GM23338 (cell line): ENCODE data around the gene DDX54. TPM values are rescaled to one million over a fixed set of nuclear protein-coding genes. Genes with fewer than 3 reads are reported as not detected.
"Not testable (repeated sequence)": the region's sequence is repeated elsewhere in the genome, so short reads cannot be mapped to it uniquely, and the experiment has no call there.

ENCODE experiments used
- ATAC-seq: fragments of 200-7000 bp; cut with Tn5 transposase; 3 replicates; pipeline ENCODE4 v1.9.1; 2020
- DNase-seq: peaks from one replicate; pipeline ENCODE4 v3.0.0-alpha.2; 2015; ENCODE audit warnings: low spot score
- H2AFZ ChIP-seq: fragments of 200-600 bp; sonication (generic); 2 replicates; pipeline ENCODE4 v1.8.0; 2016; ENCODE audit warnings: antibody characterized with exemption, mild to moderate bottlenecking, moderate library complexity
- H3F3A ChIP-seq: fragments of 200-600 bp; sonication (generic); replicated peaks from 2 replicates; pipeline ENCODE4 v1.8.0; 2017; ENCODE audit warnings: antibody characterized with exemption, mixed run types, low read depth
- H3K27ac ChIP-seq: fragments of 200-600 bp; sonication (generic); 2 replicates; pipeline ENCODE4 v1.6.1; 2016; ENCODE audit warnings: low read depth
- H3K27me3 ChIP-seq: fragments of 200-600 bp; sonication (generic); 2 replicates; pipeline ENCODE4 v1.8.0; 2016; ENCODE audit warnings: mild to moderate bottlenecking, mixed run types, moderate library complexity; ENCODE audit not compliant: insufficient read depth
- H3K36me3 ChIP-seq: fragments of 200-600 bp; sonication (generic); 2 replicates; pipeline ENCODE4 v1.8.0; 2016; ENCODE audit warnings: mild to moderate bottlenecking; ENCODE audit not compliant: insufficient read depth
- H3K4me1 ChIP-seq: fragments of 200-600 bp; sonication (generic); 2 replicates; pipeline ENCODE4 v1.8.0; 2016; ENCODE audit warnings: mild to moderate bottlenecking, moderate library complexity; ENCODE audit not compliant: insufficient read depth
- H3K4me2 ChIP-seq: fragments of 200-600 bp; sonication (generic); 2 replicates; pipeline ENCODE4 v1.7.1; 2017; ENCODE audit warnings: mixed run types
- H3K4me3 ChIP-seq: fragments of 200-600 bp; sonication (generic); 2 replicates; pipeline ENCODE4 v1.6.1; 2016; ENCODE audit warnings: mixed run types
- H3K79me2 ChIP-seq: fragments of 200-600 bp; sonication (generic); replicated peaks from 2 replicates; pipeline ENCODE4 v1.8.0; 2017; ENCODE audit warnings: mild to moderate bottlenecking; ENCODE audit not compliant: insufficient read depth
- H3K9me2 ChIP-seq: fragments of 200-600 bp; sonication (generic); 2 replicates; pipeline ENCODE4 v1.8.0; 2017; ENCODE audit not compliant: insufficient read depth
- H4K20me1 ChIP-seq: fragments of 200-600 bp; sonication (generic); replicated peaks from 2 replicates; pipeline ENCODE4 v1.8.0; 2017; ENCODE audit warnings: mild to moderate bottlenecking; ENCODE audit not compliant: insufficient read depth
- H3K27ac Mint-ChIP-seq: 2 replicates; pipeline ENCODE4 v1.8.0; 2020; ENCODE audit warnings: inconsistent platforms, mild to moderate bottlenecking, moderate library complexity, mixed read lengths
- H3K27me3 Mint-ChIP-seq: 3 replicates; pipeline ENCODE4 v1.8.0; 2022; ENCODE audit warnings: low read depth, mild to moderate bottlenecking, moderate library complexity, mixed read lengths, inconsistent platforms; ENCODE audit not compliant: insufficient read depth, poor library complexity
- H3K36me3 Mint-ChIP-seq: 3 replicates; pipeline ENCODE4 v1.8.0; 2021; ENCODE audit warnings: low read depth, mild to moderate bottlenecking, inconsistent platforms, moderate library complexity, mixed read lengths
- H3K4me1 Mint-ChIP-seq: 3 replicates; pipeline ENCODE4 v1.8.0; 2020; ENCODE audit warnings: mild to moderate bottlenecking, inconsistent platforms, mixed read lengths
- H3K4me3 Mint-ChIP-seq: 3 replicates; pipeline ENCODE4 v1.8.0; 2021; ENCODE audit warnings: moderate library complexity, mild to moderate bottlenecking, inconsistent platforms, mixed read lengths
- H3K9me3 Mint-ChIP-seq: 3 replicates; pipeline ENCODE4 v1.8.0; 2020; ENCODE audit warnings: moderate library complexity, mild to moderate bottlenecking, inconsistent platforms, mixed read lengths
- CREB1 ChIP-seq: fragments of 250-450 bp; sonication (Bioruptor Pico); IDR thresholded peaks from 2 replicates; pipeline ENCODE4 v1.5.0; 2020; ENCODE audit warnings: low read depth, mild to moderate bottlenecking, moderate library complexity
- EZH2phosphoT487 ChIP-seq: fragments of 200-600 bp; sonication (generic); IDR thresholded peaks from one replicate; pipeline ENCODE4 v1.8.1; 2018; ENCODE audit warnings: antibody characterized with exemption; ENCODE audit not compliant: unreplicated experiment
- JUNB ChIP-seq: IDR thresholded peaks from one replicate; pipeline ENCODE4 v1.6.1; 2016; ENCODE audit warnings: antibody characterized with exemption; ENCODE audit not compliant: unreplicated experiment
- NANOG ChIP-seq: IDR thresholded peaks from 2 replicates; pipeline ENCODE4 v1.6.1; 2016; ENCODE audit warnings: antibody characterized with exemption, borderline replicate concordance
- STAT1 ChIP-seq: IDR thresholded peaks from one replicate; pipeline ENCODE4 v1.6.1; 2016; ENCODE audit warnings: antibody characterized with exemption; ENCODE audit not compliant: unreplicated experiment
- ZNF331 ChIP-seq: fragments of 250-450 bp; sonication (Bioruptor Pico); IDR thresholded peaks from 2 replicates; pipeline ENCODE4 v1.5.0; 2020; ENCODE audit warnings: low read depth, mild to moderate bottlenecking, moderate library complexity
- polyA plus RNA-seq: library from polyadenylated mRNA; unstranded; fragments of >200 nt; fragmentation: Nextera tagmentation; extraction: Ambion mirVana; gene quantifications from 2 replicates; pipeline ENCODE4 v1.2.1, GENCODE V29; 2016
- total RNA-seq: library from RNA; depleted of rRNA; stranded (reverse); fragments of >200 nt; shearing (Covaris generic); gene quantifications from 2 replicates; pipeline ENCODE4 v1.2.3, GENCODE V29; 2014
- TF ChIP-seq, protein P1 (sequence below): IDR thresholded peaks from one replicate; pipeline ENCODE4 v1.6.1; 2018; ENCODE audit warnings: antibody characterized with exemption; ENCODE audit not compliant: unreplicated experiment

DDX54 gene
- total and polyA plus RNA-seq, 2 experiments from 2014 or later = 84.1 to 89.4 TPM

DNA sequence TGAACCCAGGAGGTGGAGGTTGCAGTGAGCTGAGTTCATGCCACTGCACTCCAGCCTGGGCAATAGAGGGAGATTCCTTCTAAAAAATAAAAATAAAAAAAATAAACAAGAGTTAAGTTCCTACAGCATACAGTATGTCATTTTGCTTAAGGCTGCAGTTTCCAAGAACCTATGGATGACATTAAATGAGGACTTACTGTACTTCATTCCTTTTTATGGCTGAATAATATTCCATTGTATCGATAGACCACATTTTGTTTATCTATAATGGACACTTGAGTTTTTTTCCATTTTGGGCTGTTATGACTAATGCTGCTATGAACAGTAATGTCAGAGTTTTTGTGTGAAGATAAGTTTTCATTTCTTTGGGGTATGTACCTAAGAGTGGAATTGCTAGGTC is 67.1 kb downstream of the DDX54 start (continued):
- TF ChIP-seq, protein P1, sequence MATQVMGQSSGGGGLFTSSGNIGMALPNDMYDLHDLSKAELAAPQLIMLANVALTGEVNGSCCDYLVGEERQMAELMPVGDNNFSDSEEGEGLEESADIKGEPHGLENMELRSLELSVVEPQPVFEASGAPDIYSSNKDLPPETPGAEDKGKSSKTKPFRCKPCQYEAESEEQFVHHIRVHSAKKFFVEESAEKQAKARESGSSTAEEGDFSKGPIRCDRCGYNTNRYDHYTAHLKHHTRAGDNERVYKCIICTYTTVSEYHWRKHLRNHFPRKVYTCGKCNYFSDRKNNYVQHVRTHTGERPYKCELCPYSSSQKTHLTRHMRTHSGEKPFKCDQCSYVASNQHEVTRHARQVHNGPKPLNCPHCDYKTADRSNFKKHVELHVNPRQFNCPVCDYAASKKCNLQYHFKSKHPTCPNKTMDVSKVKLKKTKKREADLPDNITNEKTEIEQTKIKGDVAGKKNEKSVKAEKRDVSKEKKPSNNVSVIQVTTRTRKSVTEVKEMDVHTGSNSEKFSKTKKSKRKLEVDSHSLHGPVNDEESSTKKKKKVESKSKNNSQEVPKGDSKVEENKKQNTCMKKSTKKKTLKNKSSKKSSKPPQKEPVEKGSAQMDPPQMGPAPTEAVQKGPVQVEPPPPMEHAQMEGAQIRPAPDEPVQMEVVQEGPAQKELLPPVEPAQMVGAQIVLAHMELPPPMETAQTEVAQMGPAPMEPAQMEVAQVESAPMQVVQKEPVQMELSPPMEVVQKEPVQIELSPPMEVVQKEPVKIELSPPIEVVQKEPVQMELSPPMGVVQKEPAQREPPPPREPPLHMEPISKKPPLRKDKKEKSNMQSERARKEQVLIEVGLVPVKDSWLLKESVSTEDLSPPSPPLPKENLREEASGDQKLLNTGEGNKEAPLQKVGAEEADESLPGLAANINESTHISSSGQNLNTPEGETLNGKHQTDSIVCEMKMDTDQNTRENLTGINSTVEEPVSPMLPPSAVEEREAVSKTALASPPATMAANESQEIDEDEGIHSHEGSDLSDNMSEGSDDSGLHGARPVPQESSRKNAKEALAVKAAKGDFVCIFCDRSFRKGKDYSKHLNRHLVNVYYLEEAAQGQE = no peak
- TF ChIP-seq NANOG (no peak), STAT1 (no peak), JUNB (no peak), EZH2phosphoT487 (no peak), CREB1 (CRISPR knock-in tag) (no peak)

DNA sequence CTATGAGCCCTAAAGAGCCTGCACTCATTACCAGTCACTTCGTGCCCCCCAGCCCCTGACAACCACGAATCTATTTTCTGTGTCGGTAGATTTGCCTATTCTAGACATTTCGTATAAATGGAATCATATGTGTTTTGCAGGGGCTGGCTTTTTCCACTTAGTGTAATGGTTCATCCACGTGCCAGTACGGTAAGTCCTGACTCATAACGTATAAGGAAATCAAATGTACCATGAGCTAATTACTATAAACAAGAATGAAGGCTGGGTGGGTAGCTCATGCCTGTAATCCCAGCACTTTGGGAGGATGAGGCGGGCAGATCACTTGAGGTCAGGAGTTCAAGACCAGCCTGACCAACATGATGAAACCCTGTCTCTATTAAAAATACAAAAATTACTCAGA is 67.6 kb downstream of the DDX54 start:
- not testable (repeated sequence) for H3K4me2 ChIP-seq, H3K27ac ChIP-seq, H3K36me3 Mint-ChIP-seq, ATAC-seq, H2AFZ ChIP-seq, DNase-seq, H3K4me3 Mint-ChIP-seq, H3F3A ChIP-seq, H4K20me1 ChIP-seq, H3K79me2 ChIP-seq, H3K27ac Mint-ChIP-seq, H3K36me3 ChIP-seq, H3K27me3 ChIP-seq, H3K4me1 ChIP-seq, H3K9me2 ChIP-seq, H3K9me3 Mint-ChIP-seq, H3K4me3 ChIP-seq
- H3K27me3 Mint-ChIP-seq = peaks cover 10% of the 10 kb centered on the region
- peaks cover 12% of the 10 kb centered on the region for H3K4me1 Mint-ChIP-seq

DNA sequence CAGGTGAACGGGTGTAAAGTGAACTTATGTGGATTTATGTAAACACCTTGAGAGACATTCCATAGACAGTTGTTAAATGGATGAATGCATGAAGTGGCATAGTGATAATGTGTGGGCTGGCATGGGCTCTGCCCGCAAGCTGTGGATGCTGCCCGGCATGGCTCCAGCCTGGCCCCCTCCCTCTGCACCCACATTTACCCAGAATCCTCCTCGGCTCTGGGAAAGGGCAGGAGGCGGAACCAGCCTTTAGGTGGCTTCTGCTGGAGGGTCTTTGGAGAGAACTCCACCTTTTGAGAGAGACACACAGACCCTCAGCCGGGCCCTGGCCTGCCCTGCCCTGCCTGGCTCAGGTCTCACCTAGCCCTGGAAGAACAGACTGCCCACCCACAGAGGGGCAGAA is 68.4 kb downstream of the DDX54 start:
- no peaks in the 10 kb centered on the region for H3K79me2 ChIP-seq
- no peak for ATAC-seq
- H3K4me1 ChIP-seq = peaks cover 5% of the 10 kb centered on the region; the same call in 1 of the 2 replicates
- no peak for TF ChIP-seq ZNF331 (CRISPR knock-in tag)
- no peak for TF ChIP-seq EZH2phosphoT487
- H4K20me1 ChIP-seq = no peaks in the 10 kb centered on the region; the same call in 1 of the 2 replicates
- H3F3A ChIP-seq = no peaks in the 10 kb centered on the region
- no peak overlapping the region for H3K4me3 ChIP-seq
- no peaks in the 10 kb centered on the region for H3K36me3 ChIP-seq
- H3K27ac ChIP-seq = no peak overlapping the region
- H3K4me2 ChIP-seq = no peak overlapping the region
- Mint-ChIP-seq H3K4me1 (peaks cover 15% of the 10 kb centered on the region), H3K27ac (no peak overlapping the region), H3K9me3 (no peaks in the 10 kb centered on the region; the same call in 1 of the 3 replicates), H3K27me3 (peaks cover 12% of the 10 kb centered on the region), H3K36me3 (no peaks in the 10 kb centered on the region; the same call in 2 of the 3 replicates), H3K4me3 (no peak overlapping the region)
- no peaks in the 10 kb centered on the region for H3K27me3 ChIP-seq
- H3K9me2 ChIP-seq = no peaks in the 10 kb centered on the region
- no peak for DNase-seq
- H2AFZ ChIP-seq = no peak overlapping the region
